HT1080 (cell line): ENCODE measurements around the gene TK2. TPM values are rescaled to one million over a fixed set of nuclear protein-coding genes. Genes with fewer than 3 reads are reported as not detected.
"Not testable (repeated sequence)": the region's sequence is repeated elsewhere in the genome, so short reads cannot be mapped to it uniquely, and the experiment has no call there.

ENCODE experiments used
- DNase-seq: peaks from one replicate; pipeline ENCODE4 v3.0.0-alpha.2; 2015; ENCODE audit warnings: low read depth
- total RNA-seq: library from RNA; depleted of rRNA; stranded (reverse); fragments of >200 nt; shearing (Covaris generic); gene quantifications from 2 replicates; pipeline ENCODE4 v1.2.3, GENCODE V29; 2014

Gene TK2
- total RNA-seq, 1 experiment from 2014 or later = 10.5 TPM

GRCh38 chr16:66574081-66574480 is 24.2 kb upstream of the TK2 start:
- DNase-seq = no peak

- no peak for DNase-seq
Observed at GRCh38 chr16:66572356-66572755, 22.4 kb upstream of the TK2 start.

- DNase-seq = peak; percentile 55
Observed at GRCh38 chr16:66569827-66570405, 20.0 kb upstream of the TK2 start.

- DNase-seq = no peak
Observed at GRCh38 chr16:66569131-66569530, 19.2 kb upstream of the TK2 start.

DNA sequence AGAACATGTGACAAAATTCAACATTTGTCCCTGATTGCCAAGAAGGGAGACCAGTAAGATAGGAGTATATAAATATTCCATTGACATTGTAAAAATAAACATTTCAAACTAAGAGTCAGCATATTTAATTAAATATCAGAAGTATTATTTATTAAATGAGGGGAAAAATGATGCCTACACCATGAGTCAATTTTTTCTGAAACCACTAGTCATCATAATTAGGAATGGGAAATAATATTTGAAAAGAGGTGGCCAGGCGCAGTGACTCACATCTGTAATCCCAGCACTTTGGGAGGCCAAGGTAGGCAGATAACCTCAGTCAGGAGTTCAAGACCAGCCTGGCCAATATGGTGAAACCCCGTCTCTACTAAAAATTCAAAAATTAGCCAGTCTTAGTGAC is 18.4 kb upstream of the TK2 start:
- no peak for DNase-seq

DNA sequence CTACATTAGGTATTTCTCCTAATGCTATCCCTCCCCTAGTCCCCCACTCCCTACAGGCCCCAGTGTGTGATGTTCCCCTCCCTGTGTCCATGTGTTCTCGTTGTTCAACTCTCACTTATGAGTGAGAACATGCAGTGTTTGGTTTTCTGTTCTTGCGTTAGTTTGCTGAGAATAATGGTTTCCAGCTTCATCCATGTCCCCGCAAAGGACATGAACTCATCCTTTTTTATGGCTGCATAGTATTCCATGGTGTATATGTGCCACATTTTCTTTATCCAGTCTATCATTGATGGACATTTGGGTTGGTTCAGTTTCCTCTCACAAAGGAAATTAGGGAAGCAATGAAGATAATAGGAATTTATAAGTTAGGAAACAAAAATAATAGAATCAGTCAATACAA is 17.3 kb upstream of the TK2 start:
- not testable (repeated sequence) for DNase-seq

GRCh38 chr16:66566051-66566901 is 16.4 kb upstream of the TK2 start, which contains the start of gene CMTM1:
TSS of gene CMTM1 (plus strand) at chr16:66566439. CDS start at chr16:66566514, 75 bp downstream.
- DNase-seq = no peak

GRCh38 chr16:66563574-66564334 is 13.8 kb upstream of the TK2 start:
- no peak for DNase-seq

GRCh38 chr16:66562986-66563385 is 13.1 kb upstream of the TK2 start:
- DNase-seq = no peak

- DNase-seq = no peak
Observed at GRCh38 chr16:66562409-66562808, 12.5 kb upstream of the TK2 start.

DNA sequence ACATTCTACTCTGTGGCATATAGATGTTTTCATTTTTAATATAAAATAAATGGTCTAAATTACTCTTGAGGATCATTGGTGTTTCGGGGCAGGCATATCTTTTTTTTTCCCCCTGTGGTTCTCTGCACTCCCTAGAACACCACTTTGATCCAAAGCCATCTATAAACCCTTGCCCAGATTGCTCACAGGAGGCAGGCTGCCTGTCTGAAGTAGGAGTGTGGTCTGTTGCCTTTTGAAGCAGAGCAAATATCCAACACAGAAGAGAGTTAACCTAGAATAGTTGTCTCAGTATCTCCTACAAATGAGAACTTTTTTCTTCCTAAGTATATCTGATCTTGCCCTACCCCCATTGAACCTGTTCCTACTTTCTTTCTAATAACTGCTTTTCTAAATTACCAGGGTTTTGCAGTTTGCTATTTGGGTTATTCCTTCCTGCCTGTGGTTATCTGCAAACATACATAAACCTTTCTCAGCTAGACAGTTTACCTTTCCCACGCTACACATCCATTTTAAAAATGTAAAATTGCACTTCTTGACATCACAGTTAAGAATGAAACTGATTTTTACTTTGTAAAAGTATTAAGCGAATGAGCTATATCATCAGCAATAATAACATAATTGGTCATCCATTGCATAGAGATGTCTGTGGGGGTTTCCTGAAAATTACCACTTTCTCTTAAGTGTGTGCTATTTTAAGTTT is 11.6 kb upstream of the TK2 start:
- DNase-seq = no peak

GRCh38 chr16:66560107-66560506 is 10.2 kb upstream of the TK2 start:
- no peak for DNase-seq

DNA sequence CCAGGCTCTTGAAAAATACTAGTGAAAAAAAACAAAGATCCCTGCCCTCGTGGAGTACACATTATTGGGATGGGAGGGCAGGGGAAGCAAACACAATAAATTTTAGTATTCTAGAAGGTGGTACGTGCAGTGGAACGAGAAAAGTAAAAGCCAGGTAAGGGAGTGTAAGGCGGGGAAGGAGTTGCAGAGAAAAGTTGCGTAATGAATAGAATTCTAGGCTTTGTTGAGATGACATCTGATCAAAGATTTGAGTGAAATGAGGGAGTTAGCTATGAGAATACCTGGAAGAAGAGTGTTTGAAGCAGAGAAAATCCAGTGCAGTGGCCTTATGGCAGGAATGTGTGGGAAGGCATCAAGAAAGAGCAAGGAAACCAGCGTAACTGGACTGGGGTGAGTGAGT is 4.6 kb upstream of the TK2 start:
- DNase-seq = no peak

DNA sequence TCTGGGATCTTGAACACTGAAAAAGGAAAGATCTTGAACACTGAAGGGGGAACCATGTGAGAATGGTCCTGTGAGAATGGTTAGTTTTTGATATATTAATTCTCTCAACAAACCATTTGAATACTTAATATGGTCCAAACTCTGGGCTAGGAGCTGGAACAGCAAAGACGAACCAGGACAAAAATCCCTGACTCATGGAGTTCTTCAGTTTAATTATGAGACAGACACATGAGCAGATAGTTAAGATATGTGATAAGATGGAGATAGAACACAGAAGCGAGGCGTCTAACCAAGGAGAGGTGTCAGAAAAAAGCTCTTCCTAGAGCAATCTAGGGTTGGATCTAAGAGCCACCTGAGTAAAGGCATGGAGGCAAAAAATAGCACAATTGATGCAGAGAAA is 4.1 kb upstream of the TK2 start:
- no peak for DNase-seq

- DNase-seq = no peak
Observed at GRCh38 chr16:66553223-66553622, 3.3 kb upstream of the TK2 start.

- peak; percentile 87 for DNase-seq
Observed at GRCh38 chr16:66552286-66553177, 2.6 kb upstream of the TK2 start, which contains the start of gene CKLF. TSS of gene CKLF (plus strand) at chr16:66552576. CDS start at chr16:66552716, 140 bp downstream.

DNA sequence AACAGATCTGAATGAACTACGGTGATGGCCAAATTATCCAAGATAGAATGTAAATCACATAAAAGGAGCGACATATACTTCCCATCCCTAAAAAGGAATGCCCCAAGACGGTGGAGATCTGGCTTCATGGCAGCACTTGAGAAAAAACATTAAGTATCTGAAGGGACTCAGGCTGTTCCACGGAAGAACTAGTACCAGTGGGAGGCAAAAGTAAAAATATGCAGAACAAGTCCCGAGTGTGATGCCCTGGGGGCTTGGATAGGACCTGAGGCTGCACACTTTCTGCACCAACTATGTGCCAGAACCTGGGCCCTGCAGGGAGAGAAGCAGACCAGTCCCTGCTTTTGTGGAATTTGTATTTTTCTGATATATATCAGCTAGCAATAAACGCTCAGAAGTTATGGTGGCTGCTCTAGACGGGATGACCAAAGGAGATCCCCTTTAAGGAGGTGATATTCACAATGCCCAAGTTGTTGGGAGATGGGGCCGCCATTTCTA is 1.9 kb upstream of the TK2 start:
- DNase-seq = no peak

- peak; percentile 41 for DNase-seq
Observed at GRCh38 chr16:66551348-66551759, 1.4 kb upstream of the TK2 start.

GRCh38 chr16:66548868-66549267 is 1.1 kb downstream of the TK2 start:
- DNase-seq = no peak

DNA sequence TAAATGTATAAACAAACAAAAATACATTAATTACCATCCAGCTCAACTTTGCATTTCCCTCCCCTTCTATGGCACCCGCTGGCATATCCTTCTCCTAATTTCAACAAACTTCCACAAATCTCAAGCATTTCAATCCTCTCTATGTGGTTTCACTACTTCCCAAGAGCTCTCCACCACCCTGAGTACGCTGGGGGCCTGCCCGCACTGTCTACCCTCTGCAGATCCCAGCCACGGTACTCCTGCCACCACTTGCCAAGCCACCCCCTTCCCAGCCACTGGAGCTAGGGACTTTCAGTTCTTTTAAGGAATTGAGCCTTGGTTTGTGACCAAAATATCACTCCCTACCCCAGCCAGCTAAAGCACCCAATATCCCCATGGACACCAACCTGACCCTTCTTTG is 1.9 kb downstream of the TK2 start:
- DNase-seq = no peak
